SK-N-SH (cell line): ENCODE measurements around the gene NEDD1. TPM values are rescaled to one million over a fixed set of nuclear protein-coding genes. Genes with fewer than 3 reads are reported as not detected.

Source experiments
- CTCF ChIA-PET: fragments of 300-600, 350-600 bp; formaldehyde crosslinking; extraction: SDS; loops from one replicate; lab custom pipeline; 2021; lab: Yijun Ruan, JAX
- POLR2A ChIA-PET: fragments of 350-600 bp; sonication (Branson Sonifier 250); formaldehyde crosslinking; extraction: SDS; loops from one replicate; lab custom pipeline; 2020; ENCODE audit warnings: antibody characterized with exemption, inconsistent platforms; lab: Yijun Ruan, JAX
- DNase-seq: peaks from one replicate; pipeline ENCODE4 v3.0.0; 2012
- H2AFZ ChIP-seq: fragments of 200-600 bp; sonication (generic); 2 replicates; pipeline ENCODE4 v1.8.1; 2016; ENCODE audit warnings: antibody characterized with exemption, mild to moderate bottlenecking, low read depth
- H3F3A ChIP-seq: fragments of 200-600 bp; sonication (generic); replicated peaks from 2 replicates; pipeline ENCODE3; 2016; ENCODE audit warnings: antibody characterized with exemption, mild to moderate bottlenecking; ENCODE audit not compliant: insufficient read depth
- H3K27ac ChIP-seq, 2 experiments: fragments of 200-500 bp in 1 of 2; fragments of 200-600 bp in 1 of 2; sonication (Bioruptor generic) in 1 of 2; sonication (generic), shearing (Covaris generic) in 1 of 2; 2 replicates each; pipeline versions ENCODE4 v1.5.1 to v1.6.1; 2014 to 2016; ENCODE audit warnings: low read depth in 2 of 2, inconsistent platforms in 1 of 2, low read length in 1 of 2, mild to moderate bottlenecking in 1 of 2, mixed read lengths in 1 of 2
- H3K27me3 ChIP-seq: fragments of 200-600 bp; sonication (generic), shearing (Covaris generic); 2 replicates; pipeline ENCODE4 v1.6.1; 2016; ENCODE audit warnings: mixed run types; ENCODE audit not compliant: insufficient read depth
- H3K36me3 ChIP-seq, 2 experiments: fragments of 200-500 bp in 1 of 2; fragments of 200-600 bp in 1 of 2; sonication (Bioruptor generic) in 1 of 2; sonication (generic) in 1 of 2; replicated peaks in 1 of 2; 2 replicates each; pipeline versions ENCODE3 to v1.5.1; 2014 to 2016; ENCODE audit warnings: low read length in 1 of 2, mild to moderate bottlenecking in 1 of 2; ENCODE audit not compliant: insufficient read depth in 2 of 2, control insufficient read depth in 1 of 2
- H3K4me1 ChIP-seq, 2 experiments: fragments of 200-500 bp in 1 of 2; fragments of 200-600 bp in 1 of 2; sonication (Bioruptor generic) in 1 of 2; sonication (generic), shearing (Covaris generic) in 1 of 2; 2 replicates each; pipeline versions ENCODE4 v1.5.1 to v1.6.1; 2014 to 2016; ENCODE audit warnings: low read depth in 1 of 2, low read length in 1 of 2, mixed run types in 1 of 2; ENCODE audit not compliant: insufficient read depth in 2 of 2, control insufficient read depth in 1 of 2
- H3K4me2 ChIP-seq: fragments of 200-600 bp; sonication (generic), shearing (Covaris generic); 2 replicates; pipeline ENCODE4 v1.6.1; 2017; ENCODE audit warnings: mixed run types
- H3K4me3 ChIP-seq, 2 experiments: fragments of 200-500 bp in 1 of 2; fragments of 200-600 bp in 1 of 2; sonication (Bioruptor generic) in 1 of 2; sonication (generic), shearing (Covaris generic) in 1 of 2; 2 replicates each; pipeline versions ENCODE4 v1.5.1 to v1.8.1; 2014 to 2016; ENCODE audit warnings: low read depth in 2 of 2, inconsistent platforms in 1 of 2, low read length in 1 of 2, mild to moderate bottlenecking in 1 of 2, mixed read lengths in 1 of 2, moderate library complexity in 1 of 2
- H3K79me2 ChIP-seq: fragments of 200-600 bp; sonication (generic); 2 replicates; pipeline ENCODE4 v1.8.1; 2017; ENCODE audit warnings: mild to moderate bottlenecking; ENCODE audit not compliant: insufficient read depth
- H3K9ac ChIP-seq: fragments of 200-600 bp; sonication (generic); 2 replicates; pipeline ENCODE4 v1.6.1; 2017; ENCODE audit warnings: mixed run types
- H3K9me2 ChIP-seq: fragments of 200-600 bp; sonication (generic); 2 replicates; pipeline ENCODE4 v1.6.1; 2017; ENCODE audit warnings: mixed run types
- H3K9me3 ChIP-seq: fragments of 200-600 bp; sonication (generic); 2 replicates; pipeline ENCODE4 v1.6.1; 2017; ENCODE audit warnings: mixed run types, mild to moderate bottlenecking, moderate library complexity
- H4K20me1 ChIP-seq: fragments of 200-600 bp; sonication (generic); 2 replicates; pipeline ENCODE4 v1.6.1; 2017; ENCODE audit warnings: mild to moderate bottlenecking, mixed run types; ENCODE audit not compliant: insufficient read depth
- ELF1 ChIP-seq: IDR thresholded peaks from 2 replicates; pipeline ENCODE4 v1.4.0; 2012
- EP300 ChIP-seq, 2 experiments: IDR thresholded peaks; 2 replicates each; pipeline versions ENCODE4 v1.4.0 to v1.6.1; 2012; ENCODE audit warnings: borderline replicate concordance in 1 of 2, low read depth in 1 of 2, low read length in 1 of 2
- EZH2phosphoT487 ChIP-seq: fragments of 200-600 bp; sonication (generic); IDR thresholded peaks from 2 replicates; pipeline ENCODE4 v1.6.1; 2017; ENCODE audit warnings: low read depth, mixed run types, mild to moderate bottlenecking, antibody characterized with exemption, moderate library complexity, borderline replicate concordance
- FOSL2 ChIP-seq: IDR thresholded peaks from 2 replicates; pipeline ENCODE4 v1.4.0; 2012; ENCODE audit warnings: low read depth, mild to moderate bottlenecking, moderate library complexity, borderline replicate concordance
- FOXM1 ChIP-seq: IDR thresholded peaks from 2 replicates; pipeline ENCODE4 v1.4.0; 2012; ENCODE audit warnings: low read depth, mild to moderate bottlenecking
- GABPA ChIP-seq: IDR thresholded peaks from 2 replicates; pipeline ENCODE4 v1.4.0; 2012; ENCODE audit warnings: low read depth, mild to moderate bottlenecking
- GATA2 ChIP-seq: sonication (generic); formaldehyde crosslinking; IDR thresholded peaks from 2 replicates; pipeline ENCODE4 v1.5.0; 2020; ENCODE audit warnings: mild to moderate bottlenecking, missing genetic modification reagents
- JUND ChIP-seq: IDR thresholded peaks from 2 replicates; pipeline ENCODE4 v1.4.0; 2012
- MEF2A ChIP-seq: IDR thresholded peaks from 2 replicates; pipeline ENCODE4 v1.4.0; 2012; ENCODE audit warnings: low read depth, borderline replicate concordance
- NRF1 ChIP-seq: IDR thresholded peaks from 2 replicates; pipeline ENCODE4 v1.6.1; 2012; ENCODE audit warnings: low read depth, mild to moderate bottlenecking, low read length
- RCOR1 ChIP-seq: fragments of 150-350 bp; IDR thresholded peaks from 2 replicates; pipeline ENCODE4 v1.6.1; 2017; ENCODE audit warnings: antibody characterized with exemption, low read length
- RFX5 ChIP-seq: IDR thresholded peaks from 2 replicates; pipeline ENCODE4 v1.6.1; 2012; ENCODE audit warnings: mild to moderate bottlenecking, improper control_type of control experiment, low read length
- RXRA ChIP-seq: IDR thresholded peaks from 2 replicates; pipeline ENCODE4 v1.4.0; 2012; ENCODE audit warnings: low read depth, mild to moderate bottlenecking, borderline replicate concordance
- SMC3 ChIP-seq: IDR thresholded peaks from 2 replicates; pipeline ENCODE4 v1.6.1; 2012; ENCODE audit warnings: low read depth, low read length, improper control_type of control experiment
- TCF12 ChIP-seq: IDR thresholded peaks from 2 replicates; pipeline ENCODE4 v1.4.0; 2012
- WGBS: methylation state at CpG from one replicate; pipeline ENCODE4 v1.1.6; 2017; ENCODE audit warnings: low lambda C conversion rate; 5-methylcytosine and 5-hydroxymethylcytosine counted together
- polyA plus RNA-seq, 3 experiments: library from polyadenylated mRNA; depleted of rRNA; stranded (reverse); fragments of >200 nt; gene quantifications; 2 replicates each; pipeline ENCODE4 v1.2.3, GENCODE V29; 2012
- TF ChIP-seq, protein P1 (sequence below): fragments of 200-600 bp; sonication (generic); IDR thresholded peaks from 2 replicates; pipeline ENCODE4 v1.6.1; 2017; ENCODE audit warnings: antibody characterized with exemption, mild to moderate bottlenecking, moderate library complexity
- TF ChIP-seq, protein P2 (sequence below): IDR thresholded peaks from 2 replicates; pipeline ENCODE4 v1.4.0; 2012; ENCODE audit warnings: low read depth
- TF ChIP-seq, protein P3 (sequence below): fragments of 150-350 bp; IDR thresholded peaks from 2 replicates; pipeline ENCODE4 v1.6.1; 2017; ENCODE audit warnings: antibody characterized with exemption, low read length, low read depth, borderline replicate concordance
- TF ChIP-seq, protein P4 (sequence below): fragments of 150-350 bp; IDR thresholded peaks from 2 replicates; pipeline ENCODE4 v1.6.1; 2016; ENCODE audit warnings: mild to moderate bottlenecking, low read depth, low read length
- TF ChIP-seq, protein P5 (sequence below): IDR thresholded peaks from 2 replicates; pipeline ENCODE4 v1.4.0; 2012; ENCODE audit warnings: low read depth, borderline replicate concordance

Gene NEDD1
- polyA plus RNA-seq, 1 of the 3 experiments (the other 2 are of a cell fraction): 6.0 TPM

DNA sequence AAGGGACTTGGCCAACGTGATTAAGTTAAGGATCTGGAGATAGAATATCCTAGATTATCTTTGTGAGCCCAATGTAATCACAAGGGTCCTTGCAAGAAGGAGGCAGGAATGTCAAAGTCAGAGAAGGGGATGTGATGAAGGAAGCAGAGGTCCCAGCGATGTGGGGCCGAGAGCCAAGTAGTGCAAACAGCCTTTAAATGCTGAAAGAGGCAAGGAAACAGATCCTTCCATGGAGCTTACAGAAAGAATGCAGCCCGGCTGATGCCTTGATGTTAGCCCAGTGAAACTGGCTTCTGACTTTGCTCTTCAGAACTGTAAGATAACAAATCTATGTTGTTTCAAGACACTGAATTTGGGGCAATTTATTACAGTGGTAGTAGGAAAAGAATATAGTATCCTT lies 74.9 kb downstream of the NEDD1 start:
- no peaks in the 10 kb centered on the region for H3K9me2 ChIP-seq
- H4K20me1 ChIP-seq: no peaks in the 10 kb centered on the region
- no peak overlapping the region for H3K4me3 ChIP-seq
- CTCF ChIA-PET: no interaction called here
- no peak overlapping the region for H2AFZ ChIP-seq
- H3K9ac ChIP-seq: no peak overlapping the region
- no peaks in the 10 kb centered on the region for H3F3A ChIP-seq
- H3K27me3 ChIP-seq: no peaks in the 10 kb centered on the region
- no peaks in the 10 kb centered on the region for H3K4me1 ChIP-seq
- 61% methylated on average over 4 of the region's 4 CpGs for WGBS
- no peak overlapping the region for H3K4me2 ChIP-seq
- H3K36me3 ChIP-seq: no peaks in the 10 kb centered on the region
- TF ChIP-seq SMC3: no peak
- TF ChIP-seq, protein P1, sequence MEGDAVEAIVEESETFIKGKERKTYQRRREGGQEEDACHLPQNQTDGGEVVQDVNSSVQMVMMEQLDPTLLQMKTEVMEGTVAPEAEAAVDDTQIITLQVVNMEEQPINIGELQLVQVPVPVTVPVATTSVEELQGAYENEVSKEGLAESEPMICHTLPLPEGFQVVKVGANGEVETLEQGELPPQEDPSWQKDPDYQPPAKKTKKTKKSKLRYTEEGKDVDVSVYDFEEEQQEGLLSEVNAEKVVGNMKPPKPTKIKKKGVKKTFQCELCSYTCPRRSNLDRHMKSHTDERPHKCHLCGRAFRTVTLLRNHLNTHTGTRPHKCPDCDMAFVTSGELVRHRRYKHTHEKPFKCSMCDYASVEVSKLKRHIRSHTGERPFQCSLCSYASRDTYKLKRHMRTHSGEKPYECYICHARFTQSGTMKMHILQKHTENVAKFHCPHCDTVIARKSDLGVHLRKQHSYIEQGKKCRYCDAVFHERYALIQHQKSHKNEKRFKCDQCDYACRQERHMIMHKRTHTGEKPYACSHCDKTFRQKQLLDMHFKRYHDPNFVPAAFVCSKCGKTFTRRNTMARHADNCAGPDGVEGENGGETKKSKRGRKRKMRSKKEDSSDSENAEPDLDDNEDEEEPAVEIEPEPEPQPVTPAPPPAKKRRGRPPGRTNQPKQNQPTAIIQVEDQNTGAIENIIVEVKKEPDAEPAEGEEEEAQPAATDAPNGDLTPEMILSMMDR: no peak
- no peak for TF ChIP-seq ELF1
- no peak for TF ChIP-seq EP300 (IDR thresholded peaks at IDR 0.05; ENCODE audit: borderline replicate concordance in 1 of 2, low read depth in 1 of 2, low read length in 1 of 2)
- no peak for TF ChIP-seq MEF2A
- no peak for TF ChIP-seq NRF1
- TF ChIP-seq EZH2phosphoT487: no peak
- TF ChIP-seq FOSL2: no peak
- TF ChIP-seq, protein P2, sequence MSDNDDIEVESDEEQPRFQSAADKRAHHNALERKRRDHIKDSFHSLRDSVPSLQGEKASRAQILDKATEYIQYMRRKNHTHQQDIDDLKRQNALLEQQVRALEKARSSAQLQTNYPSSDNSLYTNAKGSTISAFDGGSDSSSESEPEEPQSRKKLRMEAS: no peak
- no peak for TF ChIP-seq FOXM1
- TF ChIP-seq, protein P3, sequence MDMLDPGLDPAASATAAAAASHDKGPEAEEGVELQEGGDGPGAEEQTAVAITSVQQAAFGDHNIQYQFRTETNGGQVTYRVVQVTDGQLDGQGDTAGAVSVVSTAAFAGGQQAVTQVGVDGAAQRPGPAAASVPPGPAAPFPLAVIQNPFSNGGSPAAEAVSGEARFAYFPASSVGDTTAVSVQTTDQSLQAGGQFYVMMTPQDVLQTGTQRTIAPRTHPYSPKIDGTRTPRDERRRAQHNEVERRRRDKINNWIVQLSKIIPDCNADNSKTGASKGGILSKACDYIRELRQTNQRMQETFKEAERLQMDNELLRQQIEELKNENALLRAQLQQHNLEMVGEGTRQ: no peak
- no peak for TF ChIP-seq GABPA
- no peak for TF ChIP-seq RXRA
- TF ChIP-seq, protein P4, sequence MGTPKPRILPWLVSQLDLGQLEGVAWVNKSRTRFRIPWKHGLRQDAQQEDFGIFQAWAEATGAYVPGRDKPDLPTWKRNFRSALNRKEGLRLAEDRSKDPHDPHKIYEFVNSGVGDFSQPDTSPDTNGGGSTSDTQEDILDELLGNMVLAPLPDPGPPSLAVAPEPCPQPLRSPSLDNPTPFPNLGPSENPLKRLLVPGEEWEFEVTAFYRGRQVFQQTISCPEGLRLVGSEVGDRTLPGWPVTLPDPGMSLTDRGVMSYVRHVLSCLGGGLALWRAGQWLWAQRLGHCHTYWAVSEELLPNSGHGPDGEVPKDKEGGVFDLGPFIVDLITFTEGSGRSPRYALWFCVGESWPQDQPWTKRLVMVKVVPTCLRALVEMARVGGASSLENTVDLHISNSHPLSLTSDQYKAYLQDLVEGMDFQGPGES: no peak
- TF ChIP-seq GATA2 (CRISPR knock-in tag): no peak
- TF ChIP-seq RCOR1: no peak
- no peak for TF ChIP-seq JUND
- TF ChIP-seq, protein P5, sequence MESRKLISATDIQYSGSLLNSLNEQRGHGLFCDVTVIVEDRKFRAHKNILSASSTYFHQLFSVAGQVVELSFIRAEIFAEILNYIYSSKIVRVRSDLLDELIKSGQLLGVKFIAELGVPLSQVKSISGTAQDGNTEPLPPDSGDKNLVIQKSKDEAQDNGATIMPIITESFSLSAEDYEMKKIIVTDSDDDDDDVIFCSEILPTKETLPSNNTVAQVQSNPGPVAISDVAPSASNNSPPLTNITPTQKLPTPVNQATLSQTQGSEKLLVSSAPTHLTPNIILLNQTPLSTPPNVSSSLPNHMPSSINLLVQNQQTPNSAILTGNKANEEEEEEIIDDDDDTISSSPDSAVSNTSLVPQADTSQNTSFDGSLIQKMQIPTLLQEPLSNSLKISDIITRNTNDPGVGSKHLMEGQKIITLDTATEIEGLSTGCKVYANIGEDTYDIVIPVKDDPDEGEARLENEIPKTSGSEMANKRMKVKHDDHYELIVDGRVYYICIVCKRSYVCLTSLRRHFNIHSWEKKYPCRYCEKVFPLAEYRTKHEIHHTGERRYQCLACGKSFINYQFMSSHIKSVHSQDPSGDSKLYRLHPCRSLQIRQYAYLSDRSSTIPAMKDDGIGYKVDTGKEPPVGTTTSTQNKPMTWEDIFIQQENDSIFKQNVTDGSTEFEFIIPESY: no peak
- no peak for TF ChIP-seq TCF12
- TF ChIP-seq RFX5: no peak
- H3K9me3 ChIP-seq: no peaks in the 10 kb centered on the region
- POLR2A ChIA-PET: no interaction called here
- no peak for DNase-seq
- no peaks in the 10 kb centered on the region for H3K79me2 ChIP-seq
- no peak overlapping the region for H3K27ac ChIP-seq
